ENCODE data around the gene COX17. TPM values are rescaled to one million over a fixed set of nuclear protein-coding genes. Genes with fewer than 3 reads are reported as not detected.

Gene COX17
- polyA plus RNA-seq, 1 of the 3 experiments (the other 2 are of a cell fraction), result 21.5 TPM

DNA sequence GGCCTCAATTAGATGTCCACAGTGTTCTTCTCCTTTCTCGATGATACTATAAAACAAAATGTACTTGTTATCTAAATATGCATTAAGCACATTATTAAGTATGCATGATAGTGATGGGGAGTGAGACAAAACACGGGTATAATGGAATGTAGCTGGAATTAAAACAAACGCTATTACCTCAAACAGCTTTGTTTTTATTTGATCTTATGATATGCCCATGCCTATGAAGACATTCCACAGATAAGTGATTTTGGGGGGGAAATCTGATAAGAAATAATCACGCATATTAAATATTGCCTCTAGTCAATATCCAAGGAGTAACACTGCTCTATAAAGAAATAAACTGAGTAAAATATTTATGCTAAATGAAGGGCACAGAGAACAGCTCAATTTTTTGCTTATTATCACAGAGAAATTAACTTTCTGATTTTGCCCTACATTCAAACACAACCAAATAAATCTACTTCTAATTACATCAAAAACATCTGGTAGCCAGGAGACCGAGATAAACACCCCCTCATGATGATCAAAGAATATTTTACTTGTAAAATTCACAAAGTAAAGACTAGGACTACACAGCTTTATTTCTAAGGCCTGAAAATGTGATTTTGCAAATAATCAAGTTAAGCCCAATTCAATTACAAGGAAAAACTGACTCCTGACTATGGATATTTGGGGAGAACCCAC lies 1.9 kb downstream of the COX17 start:
- ChIA-PET CTCF (interaction anchor here (0.9 to 1.8 kb wide), 8 partner anchors 9 to 790 kb away, joined by 3 to 7 read pairs (median 3); no protein-coding TSS in a partner anchor), POLR2A (interaction anchor here (2.8 to 3.0 kb wide), 2 partner anchors 14 to 177 kb away, joined by 11 to 14 read pairs; partner anchors contain the start of genes POPDC2 and TIMMDC1)
- H3K4me2 ChIP-seq, result peak overlapping the region; percentile 9; the same call in 1 of the 2 replicates
- H3F3A ChIP-seq (replicated peaks; ENCODE audit: insufficient read depth), result no peaks in the 10 kb centered on the region
- H3K27me3 ChIP-seq (ENCODE audit: insufficient read depth), result no peaks in the 10 kb centered on the region
- DNase-seq, result peak; percentile 64
- H2AFZ ChIP-seq (ENCODE audit: low read depth), result no peak overlapping the region
- no peaks in the 10 kb centered on the region for H3K9me3 ChIP-seq
- 37% methylated on average over 5 of the region's 5 CpGs for WGBS (ENCODE audit: low lambda C conversion rate)
- H3K9ac ChIP-seq, result no peak overlapping the region
- no peaks in the 10 kb centered on the region for H3K9me2 ChIP-seq
- H4K20me1 ChIP-seq (ENCODE audit: insufficient read depth), result no peaks in the 10 kb centered on the region
- peaks cover 8% of the 10 kb centered on the region; the same call in 1 of the 2 replicates for H3K79me2 ChIP-seq (ENCODE audit: insufficient read depth)
- TF ChIP-seq TCF12 (IDR thresholded peaks at IDR 0.05) (0 out of 2 replicates have a peak, but pooled peaks have one; percentile 8), YY1 (IDR thresholded peaks at IDR 0.05; ENCODE audit: low read depth) (no peak), TEAD4 (IDR thresholded peaks at IDR 0.05; ENCODE audit: borderline replicate concordance, insufficient read depth) (no peak), POLR2AphosphoS5 (IDR thresholded peaks at IDR 0.05; ENCODE audit: low read depth, low read length) (no peak), GATA2 (CRISPR knock-in tag; IDR thresholded peaks at IDR 0.05) (peak; percentile 22; the same call in 1 of the 2 replicates), RCOR1 (IDR thresholded peaks at IDR 0.05; ENCODE audit: low read length) (peak; percentile 10), NRF1 (IDR thresholded peaks at IDR 0.05; ENCODE audit: low read depth, low read length) (no peak), EZH2phosphoT487 (IDR thresholded peaks at IDR 0.05; ENCODE audit: borderline replicate concordance, low read depth) (no peak), FOXJ3 (CRISPR knock-in tag; IDR thresholded peaks at IDR 0.05) (no peak), SIN3A (IDR thresholded peaks at IDR 0.05; ENCODE audit: borderline replicate concordance, low read depth, low read length) (no peak), RXRA (IDR thresholded peaks at IDR 0.05; ENCODE audit: borderline replicate concordance, low read depth) (no peak), EP300 (IDR thresholded peaks at IDR 0.05; ENCODE audit: borderline replicate concordance in 1 of 2, low read depth in 1 of 2, low read length in 1 of 2) (peak in 1 of 2 experiments; percentile 58; a peak in 2 of 4 replicates), FOSL2 (IDR thresholded peaks at IDR 0.05; ENCODE audit: borderline replicate concordance, low read depth) (no peak), FOXM1 (IDR thresholded peaks at IDR 0.05; ENCODE audit: low read depth) (no peak), ELF1 (IDR thresholded peaks at IDR 0.05) (no peak), MXI1 (IDR thresholded peaks at IDR 0.05; ENCODE audit: low read depth, low read length) (no peak)
- TF ChIP-seq, protein P1, sequence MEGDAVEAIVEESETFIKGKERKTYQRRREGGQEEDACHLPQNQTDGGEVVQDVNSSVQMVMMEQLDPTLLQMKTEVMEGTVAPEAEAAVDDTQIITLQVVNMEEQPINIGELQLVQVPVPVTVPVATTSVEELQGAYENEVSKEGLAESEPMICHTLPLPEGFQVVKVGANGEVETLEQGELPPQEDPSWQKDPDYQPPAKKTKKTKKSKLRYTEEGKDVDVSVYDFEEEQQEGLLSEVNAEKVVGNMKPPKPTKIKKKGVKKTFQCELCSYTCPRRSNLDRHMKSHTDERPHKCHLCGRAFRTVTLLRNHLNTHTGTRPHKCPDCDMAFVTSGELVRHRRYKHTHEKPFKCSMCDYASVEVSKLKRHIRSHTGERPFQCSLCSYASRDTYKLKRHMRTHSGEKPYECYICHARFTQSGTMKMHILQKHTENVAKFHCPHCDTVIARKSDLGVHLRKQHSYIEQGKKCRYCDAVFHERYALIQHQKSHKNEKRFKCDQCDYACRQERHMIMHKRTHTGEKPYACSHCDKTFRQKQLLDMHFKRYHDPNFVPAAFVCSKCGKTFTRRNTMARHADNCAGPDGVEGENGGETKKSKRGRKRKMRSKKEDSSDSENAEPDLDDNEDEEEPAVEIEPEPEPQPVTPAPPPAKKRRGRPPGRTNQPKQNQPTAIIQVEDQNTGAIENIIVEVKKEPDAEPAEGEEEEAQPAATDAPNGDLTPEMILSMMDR (IDR thresholded peaks at IDR 0.05), result no peak
- TF ChIP-seq, protein P2, sequence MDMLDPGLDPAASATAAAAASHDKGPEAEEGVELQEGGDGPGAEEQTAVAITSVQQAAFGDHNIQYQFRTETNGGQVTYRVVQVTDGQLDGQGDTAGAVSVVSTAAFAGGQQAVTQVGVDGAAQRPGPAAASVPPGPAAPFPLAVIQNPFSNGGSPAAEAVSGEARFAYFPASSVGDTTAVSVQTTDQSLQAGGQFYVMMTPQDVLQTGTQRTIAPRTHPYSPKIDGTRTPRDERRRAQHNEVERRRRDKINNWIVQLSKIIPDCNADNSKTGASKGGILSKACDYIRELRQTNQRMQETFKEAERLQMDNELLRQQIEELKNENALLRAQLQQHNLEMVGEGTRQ (IDR thresholded peaks at IDR 0.05; ENCODE audit: borderline replicate concordance, low read depth, low read length), result no peak
- TF ChIP-seq, protein P3, sequence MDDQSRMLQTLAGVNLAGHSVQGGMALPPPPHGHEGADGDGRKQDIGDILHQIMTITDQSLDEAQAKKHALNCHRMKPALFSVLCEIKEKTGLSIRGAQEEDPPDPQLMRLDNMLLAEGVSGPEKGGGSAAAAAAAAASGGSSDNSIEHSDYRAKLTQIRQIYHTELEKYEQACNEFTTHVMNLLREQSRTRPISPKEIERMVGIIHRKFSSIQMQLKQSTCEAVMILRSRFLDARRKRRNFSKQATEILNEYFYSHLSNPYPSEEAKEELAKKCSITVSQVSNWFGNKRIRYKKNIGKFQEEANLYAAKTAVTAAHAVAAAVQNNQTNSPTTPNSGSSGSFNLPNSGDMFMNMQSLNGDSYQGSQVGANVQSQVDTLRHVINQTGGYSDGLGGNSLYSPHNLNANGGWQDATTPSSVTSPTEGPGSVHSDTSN (IDR thresholded peaks at IDR 0.05), result no peak
- TF ChIP-seq, protein P4, sequence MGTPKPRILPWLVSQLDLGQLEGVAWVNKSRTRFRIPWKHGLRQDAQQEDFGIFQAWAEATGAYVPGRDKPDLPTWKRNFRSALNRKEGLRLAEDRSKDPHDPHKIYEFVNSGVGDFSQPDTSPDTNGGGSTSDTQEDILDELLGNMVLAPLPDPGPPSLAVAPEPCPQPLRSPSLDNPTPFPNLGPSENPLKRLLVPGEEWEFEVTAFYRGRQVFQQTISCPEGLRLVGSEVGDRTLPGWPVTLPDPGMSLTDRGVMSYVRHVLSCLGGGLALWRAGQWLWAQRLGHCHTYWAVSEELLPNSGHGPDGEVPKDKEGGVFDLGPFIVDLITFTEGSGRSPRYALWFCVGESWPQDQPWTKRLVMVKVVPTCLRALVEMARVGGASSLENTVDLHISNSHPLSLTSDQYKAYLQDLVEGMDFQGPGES (IDR thresholded peaks at IDR 0.05; ENCODE audit: low read depth, low read length), result no peak
- peaks cover 8 to 11% of the 10 kb centered on the region in 2 experiments for H3K36me3 ChIP-seq (replicated peaks in 1 of 2; ENCODE audit: control insufficient read depth in 1 of 2, insufficient read depth in 2 of 2, low read length in 1 of 2)
- no peak overlapping the region for H3K4me3 ChIP-seq (ENCODE audit: low read depth in 2 of 2, low read length in 1 of 2)
- H3K4me1 ChIP-seq (ENCODE audit: control insufficient read depth in 1 of 2, insufficient read depth in 2 of 2, low read depth in 1 of 2, low read length in 1 of 2), result peaks cover under 1 to 21% of the 10 kb centered on the region in 2 experiments; a peak in 3 of 4 replicates
- peak overlapping the region in 1 of 2 experiments; percentile 81; a peak in 2 of 4 replicates for H3K27ac ChIP-seq (ENCODE audit: low read depth in 2 of 2, low read length in 1 of 2)
